ENCODE data around the gene MOK. TPM values are rescaled to one million over a fixed set of nuclear protein-coding genes. Genes with fewer than 3 reads are reported as not detected.

Gene MOK, protein sequence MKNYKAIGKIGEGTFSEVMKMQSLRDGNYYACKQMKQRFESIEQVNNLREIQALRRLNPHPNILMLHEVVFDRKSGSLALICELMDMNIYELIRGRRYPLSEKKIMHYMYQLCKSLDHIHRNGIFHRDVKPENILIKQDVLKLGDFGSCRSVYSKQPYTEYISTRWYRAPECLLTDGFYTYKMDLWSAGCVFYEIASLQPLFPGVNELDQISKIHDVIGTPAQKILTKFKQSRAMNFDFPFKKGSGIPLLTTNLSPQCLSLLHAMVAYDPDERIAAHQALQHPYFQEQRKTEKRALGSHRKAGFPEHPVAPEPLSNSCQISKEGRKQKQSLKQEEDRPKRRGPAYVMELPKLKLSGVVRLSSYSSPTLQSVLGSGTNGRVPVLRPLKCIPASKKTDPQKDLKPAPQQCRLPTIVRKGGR
- 2.6 and 3.1 TPM in 2 replicates for total RNA-seq

DNA sequence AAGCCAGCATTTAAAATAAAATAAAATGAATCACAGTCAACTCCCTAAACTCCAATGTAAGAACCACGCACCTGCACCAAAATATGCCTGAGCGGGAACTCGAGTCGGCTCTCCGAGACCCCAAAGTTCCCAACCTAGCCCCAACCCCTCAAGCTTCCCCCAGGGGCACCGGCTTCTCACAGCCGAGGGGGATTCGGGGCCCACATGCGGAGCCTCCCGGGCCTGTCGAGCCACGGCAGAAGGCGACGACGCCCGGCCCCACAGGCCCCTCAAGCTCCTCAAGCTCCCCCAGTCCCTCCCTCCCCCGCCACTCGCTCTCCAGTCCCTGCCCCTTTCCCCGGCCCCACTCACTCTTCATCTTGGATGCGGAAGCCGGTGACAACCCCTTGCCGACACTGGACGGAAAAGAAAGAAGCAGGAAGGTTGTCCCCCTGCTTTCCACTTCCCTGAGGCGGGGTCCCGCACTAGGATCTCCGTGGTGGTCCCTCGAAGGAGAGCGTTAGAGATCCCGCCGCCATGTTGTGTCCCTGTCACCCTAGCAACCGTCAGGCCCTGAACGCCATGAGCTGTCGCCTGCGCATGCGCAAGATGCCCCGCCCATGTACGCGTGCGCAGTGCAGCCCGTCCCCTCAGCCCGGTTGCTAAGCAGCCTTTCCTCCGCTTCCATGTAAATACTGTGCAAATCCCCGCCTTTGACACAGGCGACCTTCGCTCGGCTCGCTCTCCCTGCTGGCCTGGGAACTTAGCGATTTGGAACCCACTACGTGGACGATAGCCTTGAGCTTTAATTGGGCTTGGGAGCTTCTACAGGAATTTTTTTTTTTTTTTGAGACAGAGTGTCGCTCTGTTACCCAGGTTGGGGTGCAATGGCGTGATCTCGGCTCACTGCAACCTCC lies at the start of gene MOK:
MOK (minus strand) TSS at position 554 of the 896 bp plus-strand sequence; CDS start at position 358, 196 bp downstream.

DNA sequence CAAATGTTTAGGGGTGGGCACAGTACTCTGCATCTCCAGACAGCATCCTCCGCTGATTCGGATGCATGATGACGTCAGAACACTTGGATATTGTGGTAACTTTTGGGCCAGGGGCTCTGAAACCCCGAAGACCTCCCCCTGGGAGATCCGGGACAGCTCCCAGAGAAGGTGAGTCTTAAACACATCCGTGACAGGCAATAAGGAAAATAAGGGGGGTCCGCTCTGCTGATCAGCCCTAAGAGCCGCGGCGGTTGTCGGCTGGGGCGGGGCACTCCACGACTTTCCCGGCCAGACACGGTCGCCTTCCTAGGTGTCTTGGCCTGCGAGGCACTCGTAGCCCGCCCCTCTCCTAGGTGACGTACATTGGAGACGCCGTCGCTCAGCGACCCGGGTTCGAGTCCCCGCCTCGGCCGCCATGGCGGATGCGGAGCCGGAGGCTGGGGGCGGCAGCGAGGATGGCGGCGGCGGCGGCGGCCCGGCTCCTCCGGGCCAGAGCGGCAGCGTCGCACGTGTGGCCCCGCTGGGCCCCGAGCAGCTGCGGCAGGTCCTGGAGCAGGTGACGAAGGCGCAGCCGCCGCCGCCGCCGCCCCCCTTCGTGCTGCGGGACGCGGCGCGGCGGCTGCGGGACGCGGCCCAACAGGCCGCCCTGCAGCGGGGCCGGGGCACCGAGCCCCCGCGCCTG lies 14.5 kb upstream of the MOK start, which contains the start of gene ZNF839:
ZNF839 (plus strand) TSS at position 396 of the 682 bp plus-strand sequence; CDS start at position 416, 20 bp downstream.

Other genes with a start within 250 kb of the MOK start
- gene HSP90AA1, start 218.1 kb downstream of the MOK start, total RNA-seq: 418 and 546 TPM in 2 replicates
- 7.7 and 14.1 TPM in 2 replicates for gene WDR20, start 165.3 kb downstream of the MOK start, total RNA-seq
- 9.2 and 9.4 TPM in 2 replicates for gene ZNF839, start 14.6 kb upstream of the MOK start, total RNA-seq
- 40.0 and 56.7 TPM in 2 replicates for gene CINP, start 57.7 kb upstream of the MOK start, total RNA-seq
- gene TECPR2, start 57.8 kb upstream of the MOK start, total RNA-seq: 8.2 and 8.7 TPM in 2 replicates
- 49.9 and 73.3 TPM in 2 replicates for gene ANKRD9, start 204.6 kb upstream of the MOK start, total RNA-seq

Measured in tracheal epithelial cell (primary cell).